CD4-positive, CD25-positive, alpha-beta regulatory T cell (primary cell): Measurements from ENCODE around the gene IFI30. TPM values are rescaled to one million over a fixed set of nuclear protein-coding genes. Genes with fewer than 3 reads are reported as not detected.

ENCODE experiments used
- ATAC-seq, 2 donors: fragments of 150-1000 bp; cut with Tn5 transposase; one replicate each; pipeline ENCODE4 v1.10.0; 2021; ENCODE audit warnings: low read depth in 2 of 2, moderate number of reproducible peaks in 2 of 2, moderate library complexity in 1 of 2
- DNase-seq, 3 donors: peaks; one replicate each; pipeline versions ENCODE4 v3.0.0 to v3.0.0-alpha.2; 2012 to 2022; ENCODE audit warnings: mixed read lengths in 1 of 3
- H3K27ac ChIP-seq: one replicate; pipeline ENCODE4 v1.7.0; 2013; ENCODE audit warnings: mild to moderate bottlenecking, low read length; ENCODE audit not compliant: insufficient read depth, poor library complexity, severe bottlenecking
- H3K27me3 ChIP-seq: one replicate; pipeline ENCODE4 v1.7.0; 2013; ENCODE audit warnings: low read length; ENCODE audit not compliant: control insufficient read depth, insufficient read depth
- H3K36me3 ChIP-seq: one replicate; pipeline ENCODE4 v1.7.0; 2013; ENCODE audit warnings: mild to moderate bottlenecking, low read length, moderate library complexity; ENCODE audit not compliant: control insufficient read depth, insufficient read depth
- H3K4me1 ChIP-seq: 2 replicates; pipeline ENCODE4 v1.7.0; 2013; ENCODE audit warnings: mild to moderate bottlenecking, low read length; ENCODE audit not compliant: insufficient read depth, control insufficient read depth, poor library complexity, severe bottlenecking
- H3K4me3 ChIP-seq: one replicate; pipeline ENCODE4 v1.7.0; 2013; ENCODE audit warnings: low read depth, mild to moderate bottlenecking, low read length, moderate library complexity
- H3K9me3 ChIP-seq, 2 experiments: 1 replicate in 1 of 2; 2 replicates in 1 of 2; pipeline ENCODE4 v1.7.0; 2013; ENCODE audit warnings: low read length in 2 of 2, mild to moderate bottlenecking in 1 of 2, moderate library complexity in 1 of 2; ENCODE audit not compliant: control insufficient read depth in 2 of 2
- H3K27ac Mint-ChIP-seq, 3 donors: one replicate each; pipeline ENCODE4 v1.8.0; 2020 to 2022; ENCODE audit warnings: mild to moderate bottlenecking in 3 of 3, mixed read lengths in 3 of 3, moderate library complexity in 2 of 3
- H3K27me3 Mint-ChIP-seq: one replicate; pipeline ENCODE4 v1.8.0; 2022; ENCODE audit warnings: mild to moderate bottlenecking, mixed read lengths
- H3K36me3 Mint-ChIP-seq: one replicate; pipeline ENCODE4 v1.8.0; 2020; ENCODE audit warnings: mixed read lengths
- H3K4me1 Mint-ChIP-seq, 4 donors: one replicate each; pipeline ENCODE4 v1.8.0; 2020 to 2022; ENCODE audit warnings: mixed read lengths in 4 of 4, mild to moderate bottlenecking in 1 of 4
- H3K4me3 Mint-ChIP-seq, 4 donors: one replicate each; pipeline ENCODE4 v1.8.0; 2020 to 2022; ENCODE audit warnings: mild to moderate bottlenecking in 4 of 4, mixed read lengths in 4 of 4, moderate library complexity in 3 of 4
- H3K9me3 Mint-ChIP-seq, 7 donors: one replicate each; pipeline ENCODE4 v1.8.0; 2020 to 2022; ENCODE audit warnings: mixed read lengths in 7 of 7, mild to moderate bottlenecking in 3 of 7, moderate library complexity in 2 of 7
- polyA plus RNA-seq, 4 donors: library from polyadenylated mRNA; unstranded; fragments of 300-500 nt; fragmentation: Illumina TruSeq; gene quantifications; one replicate each; pipeline ENCODE4 v1.2.3, GENCODE V29; 2021
- total RNA-seq: library from RNA; stranded (reverse); gene quantifications from one replicate; pipeline ENCODE4 v1.2.3, GENCODE V29; 2022

Gene IFI30
- total RNA-seq (2.3 TPM), polyA plus RNA-seq (10 to 100 TPM in 2 of 4 donors, 1 to 10 TPM in 2; 7.1 to 17.8 (median 9.7) TPM)

DNA sequence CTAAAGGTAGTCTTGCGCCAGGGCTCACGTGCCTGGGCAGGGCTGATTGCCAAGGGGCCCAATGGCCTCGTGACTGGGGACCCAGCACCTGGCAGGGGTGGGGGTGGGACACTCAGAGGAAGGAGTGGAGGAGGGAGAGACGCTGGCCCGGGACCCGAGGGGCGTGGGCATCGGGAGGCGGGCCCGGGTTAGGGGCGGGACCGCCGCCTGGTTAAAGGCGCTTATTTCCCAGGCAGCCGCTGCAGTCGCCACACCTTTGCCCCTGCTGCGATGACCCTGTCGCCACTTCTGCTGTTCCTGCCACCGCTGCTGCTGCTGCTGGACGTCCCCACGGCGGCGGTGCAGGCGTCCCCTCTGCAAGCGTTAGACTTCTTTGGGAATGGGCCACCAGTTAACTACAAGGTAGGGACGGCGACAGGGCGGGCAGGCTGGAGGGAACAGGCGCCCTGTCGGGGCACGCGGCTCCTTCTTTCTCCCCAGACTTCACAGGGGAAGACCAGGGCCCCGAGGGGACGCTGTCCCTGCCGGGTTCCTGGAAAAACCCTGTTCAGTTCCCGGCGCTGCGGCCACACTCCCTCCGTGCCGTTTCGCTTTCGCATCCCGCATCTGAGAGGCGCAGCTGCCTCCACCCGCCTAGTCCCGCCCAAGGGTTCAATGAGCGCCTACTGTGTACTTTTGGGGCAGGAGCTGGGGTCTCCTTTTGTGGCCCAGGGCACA, at the start of gene IFI30:
IFI30 (plus strand) TSS at position 242 of the 717 bp plus-strand sequence; CDS start at position 271, 29 bp downstream.
- Mint-ChIP-seq H3K27ac (peak within 1 kb of the TSS; percentile 56 to 93 (median 87)), H3K4me3 (peak within 1 kb of the TSS; percentile 89 to 97 (median 92)), H3K36me3 (no peaks in the 10 kb centered on the region), H3K27me3 (no peaks in the 10 kb centered on the region), H3K4me1 (peaks cover 0 to 21% (median 10%) of the 10 kb centered on the region in 4 donors), H3K9me3 (no peaks in the 10 kb centered on the region)
- Histone ChIP-seq H3K27me3 (no peaks in the 10 kb centered on the region), H3K4me3 (peak within 1 kb of the TSS; percentile 57), H3K4me1 (peaks cover 8% of the 10 kb centered on the region), H3K36me3 (no peaks in the 10 kb centered on the region), H3K27ac (peak within 1 kb of the TSS; percentile 61), H3K9me3 (no peaks in the 10 kb centered on the region)
- ATAC-seq (peak; percentile 65 to 66), DNase-seq (peak; percentile 60 to 78 (median 60))

DNA sequence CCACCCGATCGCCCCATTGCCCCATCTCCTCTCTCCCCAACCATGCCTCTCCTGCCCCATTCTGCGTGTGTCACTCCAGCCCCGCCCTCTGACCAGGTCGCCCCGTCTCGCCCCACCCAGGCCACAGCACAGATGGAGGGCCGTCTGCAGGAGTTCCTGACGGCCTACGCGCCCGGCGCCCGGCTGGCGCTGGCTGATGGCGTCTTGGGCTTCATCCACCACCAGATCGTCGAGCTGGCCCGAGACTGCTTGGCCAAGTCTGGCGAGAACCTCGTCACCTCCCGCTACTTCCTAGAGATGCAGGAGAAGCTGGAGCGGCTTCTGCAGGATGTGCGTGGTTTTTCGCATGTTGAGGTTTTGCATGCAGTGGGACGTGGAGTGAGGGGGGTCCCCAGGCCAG, 49.8 kb upstream of the IFI30 start:
- H3K36me3 Mint-ChIP-seq = peaks cover 18% of the 10 kb centered on the region
- peaks cover 18% of the 10 kb centered on the region for H3K4me1 ChIP-seq
- no peak overlapping the region for H3K27ac Mint-ChIP-seq
- H3K9me3 ChIP-seq = no peaks in the 10 kb centered on the region
- H3K9me3 Mint-ChIP-seq = no peaks in the 10 kb centered on the region
- ATAC-seq = no peak
- no peak overlapping the region for H3K4me3 Mint-ChIP-seq
- no peak for DNase-seq
- H3K27ac ChIP-seq = no peak overlapping the region
- H3K27me3 ChIP-seq = no peaks in the 10 kb centered on the region
- no peaks in the 10 kb centered on the region for H3K27me3 Mint-ChIP-seq
- peaks cover 0 to 20% (median 11%) of the 10 kb centered on the region in 4 donors for H3K4me1 Mint-ChIP-seq
- peaks cover 56% of the 10 kb centered on the region for H3K36me3 ChIP-seq
- H3K4me3 ChIP-seq = no peak overlapping the region

DNA sequence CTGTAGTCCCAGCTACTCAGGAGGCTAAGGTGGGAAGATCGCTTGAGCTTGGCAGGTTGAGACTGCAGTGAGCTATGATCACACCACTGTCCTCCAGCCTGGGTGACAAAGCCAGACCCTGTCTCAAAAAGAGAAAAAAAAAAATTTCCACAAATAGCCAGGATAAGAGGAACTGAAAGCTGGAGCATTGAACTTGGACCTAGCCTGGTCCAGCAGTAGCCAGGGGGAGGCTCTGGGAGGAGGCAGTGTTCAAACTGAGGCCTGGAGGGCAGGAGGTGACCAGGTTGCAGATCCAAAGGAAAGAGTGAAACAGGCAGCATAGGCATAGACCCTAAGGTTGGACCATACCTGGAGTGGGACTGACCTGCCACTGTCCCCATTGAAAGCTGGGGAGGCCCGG, 47.5 kb upstream of the IFI30 start:
- ATAC-seq (no peak), DNase-seq (no peak)
- no peak overlapping the region for H3K27ac ChIP-seq
- Mint-ChIP-seq H3K9me3 (no peaks in the 10 kb centered on the region), H3K4me1 (no peaks in the 10 kb centered on the region), H3K27me3 (no peaks in the 10 kb centered on the region), H3K36me3 (peaks cover 25% of the 10 kb centered on the region), H3K4me3 (no peak overlapping the region), H3K27ac (peak overlapping the region in 2 of 3 donors; percentile 10 to 46)
- H3K27me3 ChIP-seq = no peaks in the 10 kb centered on the region
- H3K9me3 ChIP-seq = no peaks in the 10 kb centered on the region
- peaks cover 76% of the 10 kb centered on the region for H3K36me3 ChIP-seq
- no peaks in the 10 kb centered on the region for H3K4me1 ChIP-seq
- no peak overlapping the region for H3K4me3 ChIP-seq

DNA sequence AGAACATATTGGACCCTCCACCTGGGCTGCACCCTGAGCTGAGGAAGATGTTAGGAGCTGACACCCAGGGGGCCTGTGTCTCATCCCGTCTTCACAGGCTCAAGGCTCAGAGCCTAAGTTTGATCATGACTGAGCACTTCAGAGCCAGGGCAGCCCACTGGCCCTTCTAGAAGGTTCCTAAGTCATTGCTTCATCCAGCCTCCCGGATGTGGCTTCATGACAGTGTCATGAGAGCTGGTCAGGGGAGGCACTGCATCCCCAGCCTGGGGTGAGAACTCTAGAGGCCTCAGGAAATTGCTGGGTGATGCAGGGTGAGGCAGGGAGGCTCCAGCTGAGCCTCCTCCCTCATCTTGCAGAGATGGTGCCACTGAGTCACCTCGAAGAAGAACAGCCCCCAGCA, 45.6 kb upstream of the IFI30 start:
- no peak overlapping the region for H3K27ac Mint-ChIP-seq
- no peaks in the 10 kb centered on the region for H3K9me3 Mint-ChIP-seq
- Histone ChIP-seq H3K4me1 (no peaks in the 10 kb centered on the region), H3K4me3 (no peak overlapping the region), H3K9me3 (no peaks in the 10 kb centered on the region), H3K27ac (no peak overlapping the region), H3K27me3 (no peaks in the 10 kb centered on the region), H3K36me3 (peaks cover 71% of the 10 kb centered on the region)
- no peak for DNase-seq
- H3K27me3 Mint-ChIP-seq = no peaks in the 10 kb centered on the region
- H3K4me1 Mint-ChIP-seq = no peaks in the 10 kb centered on the region
- ATAC-seq = no peak
- no peak overlapping the region for H3K4me3 Mint-ChIP-seq
- peaks cover 33% of the 10 kb centered on the region for H3K36me3 Mint-ChIP-seq

DNA sequence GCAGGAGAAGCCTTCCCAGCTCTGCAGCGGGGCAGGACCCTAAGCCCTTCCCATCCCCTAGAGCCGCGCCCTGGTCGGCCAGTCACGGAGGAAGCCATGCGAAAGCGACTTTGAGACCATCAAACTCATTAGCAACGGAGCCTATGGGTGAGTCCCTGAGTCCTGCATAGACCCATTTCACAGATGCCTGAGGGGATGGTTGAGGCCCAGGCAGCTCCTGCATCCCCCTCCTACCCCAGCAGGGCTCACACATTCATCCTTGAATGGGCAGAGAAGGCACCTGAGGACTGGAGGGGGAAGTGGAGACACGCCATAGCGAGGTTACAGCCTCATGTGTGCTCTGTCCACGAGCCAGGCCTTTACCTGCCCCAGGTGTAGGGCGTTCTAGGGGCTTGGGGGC, 44.8 kb upstream of the IFI30 start:
- Mint-ChIP-seq H3K9me3 (no peaks in the 10 kb centered on the region), H3K4me3 (no peak overlapping the region), H3K36me3 (peaks cover 28% of the 10 kb centered on the region), H3K4me1 (no peaks in the 10 kb centered on the region), H3K27me3 (no peaks in the 10 kb centered on the region), H3K27ac (no peak overlapping the region)
- ATAC-seq (no peak), DNase-seq (no peak)
- no peaks in the 10 kb centered on the region for H3K4me1 ChIP-seq
- no peaks in the 10 kb centered on the region for H3K9me3 ChIP-seq
- H3K36me3 ChIP-seq = peaks cover 68% of the 10 kb centered on the region
- H3K4me3 ChIP-seq = no peak overlapping the region
- H3K27me3 ChIP-seq = no peaks in the 10 kb centered on the region
- H3K27ac ChIP-seq = no peak overlapping the region

DNA sequence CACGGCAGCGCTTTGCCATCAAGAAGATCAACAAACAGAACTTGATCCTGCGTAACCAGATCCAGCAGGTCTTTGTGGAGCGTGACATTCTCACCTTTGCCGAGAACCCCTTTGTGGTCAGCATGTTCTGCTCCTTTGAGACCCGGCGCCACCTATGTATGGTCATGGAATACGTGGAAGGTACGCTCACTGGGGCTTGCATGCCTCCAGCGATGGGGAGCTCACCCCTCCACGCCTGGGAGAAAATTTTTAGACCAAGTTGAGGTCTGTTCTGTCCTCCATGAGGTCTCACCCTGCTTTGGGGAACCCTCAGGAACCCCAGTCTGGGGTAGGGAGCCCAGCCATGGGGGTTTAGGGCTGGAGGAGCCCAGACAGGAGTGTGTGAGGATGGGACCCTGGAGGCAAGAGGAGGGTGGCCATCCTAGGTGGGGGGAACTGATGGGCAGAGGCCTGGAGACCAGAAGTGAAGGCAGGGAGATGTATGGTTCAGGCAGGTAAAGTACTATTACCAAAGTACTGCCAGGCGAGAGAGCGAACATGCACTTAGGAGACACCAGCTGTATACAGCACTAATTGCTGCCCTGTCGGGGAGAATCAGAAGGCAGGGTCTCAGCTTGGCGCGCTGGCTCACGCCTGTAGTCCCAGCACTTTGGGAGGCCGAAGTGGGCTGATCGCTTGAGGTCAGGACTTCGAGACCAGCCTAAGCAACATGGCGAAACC, 42.9 kb upstream of the IFI30 start:
- H3K36me3 ChIP-seq = peaks cover 67% of the 10 kb centered on the region
- no peak overlapping the region for H3K4me3 ChIP-seq
- no peaks in the 10 kb centered on the region for H3K9me3 Mint-ChIP-seq
- ATAC-seq (no peak), DNase-seq (no peak)
- peaks cover 31% of the 10 kb centered on the region for H3K36me3 Mint-ChIP-seq
- no peak overlapping the region for H3K27ac ChIP-seq
- H3K4me3 Mint-ChIP-seq = no peak overlapping the region
- H3K27me3 Mint-ChIP-seq = no peaks in the 10 kb centered on the region
- H3K4me1 ChIP-seq = no peaks in the 10 kb centered on the region
- no peaks in the 10 kb centered on the region for H3K27me3 ChIP-seq
- H3K27ac Mint-ChIP-seq = peak overlapping the region in 1 of 3 donors; percentile 64
- no peaks in the 10 kb centered on the region for H3K4me1 Mint-ChIP-seq
- no peaks in the 10 kb centered on the region for H3K9me3 ChIP-seq

DNA sequence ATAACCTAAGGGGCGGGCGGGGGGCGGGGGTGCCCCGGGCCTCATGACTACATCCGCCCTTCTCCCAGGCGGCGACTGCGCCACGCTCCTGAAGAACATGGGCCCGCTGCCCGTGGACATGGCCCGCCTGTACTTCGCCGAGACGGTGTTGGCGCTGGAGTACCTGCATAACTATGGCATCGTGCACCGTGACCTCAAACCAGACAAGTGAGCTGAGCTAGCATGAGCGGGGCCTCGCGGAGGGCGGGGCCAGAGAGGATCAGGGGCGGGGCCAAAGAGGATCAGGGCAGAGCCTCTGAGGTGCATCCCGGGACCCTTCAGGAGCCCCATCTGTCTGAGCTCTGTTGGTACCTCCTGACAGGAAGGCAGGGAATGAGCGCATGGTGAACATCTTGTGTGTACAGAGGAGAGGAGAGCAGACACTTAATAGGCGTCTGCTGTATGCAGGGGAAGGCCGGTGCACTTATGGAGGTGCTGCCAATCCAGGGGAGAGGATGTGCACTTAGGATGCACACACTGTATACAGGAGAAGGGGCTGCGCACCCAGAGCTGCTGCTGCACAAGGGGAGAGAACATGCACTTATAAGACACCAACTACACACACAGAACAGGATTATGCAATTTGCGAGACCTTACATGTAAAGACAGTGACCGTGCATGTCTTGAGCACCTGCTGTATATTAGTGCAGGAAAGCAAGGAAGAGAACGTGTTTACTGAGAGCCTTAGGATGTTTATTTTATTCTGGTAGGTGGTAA, 41.6 kb upstream of the IFI30 start:
- no peaks in the 10 kb centered on the region for H3K9me3 ChIP-seq
- no peak for ATAC-seq
- no peaks in the 10 kb centered on the region for H3K4me1 ChIP-seq
- peaks cover 67% of the 10 kb centered on the region for H3K36me3 ChIP-seq
- no peak overlapping the region for H3K4me3 ChIP-seq
- H3K27ac ChIP-seq = no peak overlapping the region
- H3K4me3 Mint-ChIP-seq = no peak overlapping the region
- no peaks in the 10 kb centered on the region for H3K4me1 Mint-ChIP-seq
- no peak for DNase-seq
- H3K27ac Mint-ChIP-seq = no peak overlapping the region
- H3K9me3 Mint-ChIP-seq = no peaks in the 10 kb centered on the region
- H3K27me3 Mint-ChIP-seq = no peaks in the 10 kb centered on the region
- H3K36me3 Mint-ChIP-seq = peaks cover 36% of the 10 kb centered on the region
- H3K27me3 ChIP-seq = no peaks in the 10 kb centered on the region
